Naive B cell (primary cell): ENCODE results near the gene ZNF746. TPM values are rescaled to one million over a fixed set of nuclear protein-coding genes. Genes with fewer than 3 reads are reported as not detected.

ENCODE experiments used
- ATAC-seq, 2 donors: fragments of 150-1000 bp; cut with Tn5 transposase; 2 replicates each; pipeline ENCODE4 v1.10.0; 2021; ENCODE audit warnings: low read depth in 2 of 2, mild to moderate bottlenecking in 2 of 2, moderate library complexity in 2 of 2
- DNase-seq: peaks from one replicate; pipeline ENCODE4 v3.0.0; 2022
- H3K27ac Mint-ChIP-seq, 6 donors: one replicate each; pipeline ENCODE4 v1.8.0; 2020 to 2022; ENCODE audit warnings: mild to moderate bottlenecking in 6 of 6, mixed read lengths in 6 of 6, moderate library complexity in 5 of 6, inconsistent platforms in 2 of 6
- H3K27me3 Mint-ChIP-seq, 3 donors: one replicate each; pipeline ENCODE4 v1.8.0; 2021 to 2022; ENCODE audit warnings: mixed read lengths in 3 of 3, mild to moderate bottlenecking in 1 of 3
- H3K36me3 Mint-ChIP-seq, 2 donors: one replicate each; pipeline ENCODE4 v1.8.0; 2020 to 2022; ENCODE audit warnings: mixed read lengths in 2 of 2, inconsistent platforms in 1 of 2, mild to moderate bottlenecking in 1 of 2
- H3K4me1 Mint-ChIP-seq, 3 donors: one replicate each; pipeline ENCODE4 v1.8.0; 2020 to 2022; ENCODE audit warnings: mixed read lengths in 3 of 3, inconsistent platforms in 1 of 3, mild to moderate bottlenecking in 1 of 3, moderate library complexity in 1 of 3
- H3K4me3 Mint-ChIP-seq, 8 donors: one replicate each; pipeline ENCODE4 v1.8.0; 2020 to 2022; ENCODE audit warnings: mild to moderate bottlenecking in 8 of 8, mixed read lengths in 8 of 8, moderate library complexity in 8 of 8, inconsistent platforms in 2 of 8
- H3K9me3 Mint-ChIP-seq, 7 donors: one replicate each; pipeline ENCODE4 v1.8.0; 2020 to 2022; ENCODE audit warnings: mixed read lengths in 7 of 7, mild to moderate bottlenecking in 5 of 7, inconsistent platforms in 2 of 7, moderate library complexity in 1 of 7
- polyA plus RNA-seq, 6 donors: library from polyadenylated mRNA; unstranded; fragments of 300-500 nt; fragmentation: Illumina TruSeq; gene quantifications; one replicate each; pipeline ENCODE4 v1.2.3, GENCODE V29; 2021; ENCODE audit warnings: low read depth in 6 of 6

The ZNF746 gene
- polyA plus RNA-seq, 6 donors from 2014 or later, result 0.20 to 13.1 (median 9.6) TPM

- Mint-ChIP-seq H3K27ac (peak overlapping the region in 2 of 6 donors; percentile 12 to 13), H3K27me3 (peaks cover 16 to 28% (median 22%) of the 10 kb centered on the region in 3 donors), H3K9me3 (peaks cover 0 to 7% (median 0%) of the 10 kb centered on the region in 7 donors), H3K36me3 (no peaks in the 10 kb centered on the region), H3K4me1 (peaks cover 17 to 25% (median 22%) of the 10 kb centered on the region in 3 donors), H3K4me3 (peak overlapping the region; percentile 20 to 84 (median 44))
- ATAC-seq (no peak), DNase-seq (no peak)
Measured at GRCh38 chr7:149462101-149462520, 35.5 kb downstream of the ZNF746 start.

GRCh38 chr7:149460493-149461277 is 36.9 kb downstream of the ZNF746 start, which contains the start of gene ZNF777:
Gene ZNF777, minus strand, starts transcription at chr7:149461062. Its CDS starts 5,040 bp downstream, at chr7:149456022.
- Mint-ChIP-seq H3K9me3 (peaks cover 0 to 2% (median 0%) of the 10 kb centered on the region in 7 donors), H3K27me3 (peaks cover 7 to 20% (median 14%) of the 10 kb centered on the region in 3 donors)

GRCh38 chr7:149459540-149460452 is 37.8 kb downstream of the ZNF746 start:
- H3K4me3 Mint-ChIP-seq, result peak overlapping the region in 2 of 8 donors; percentile 80 to 84
- peaks cover 2 to 8% of the 10 kb centered on the region in 2 donors for H3K36me3 Mint-ChIP-seq
- ATAC-seq, result peak; percentile 30 to 32
- peaks cover 6 to 14% (median 9%) of the 10 kb centered on the region in 3 donors for H3K27me3 Mint-ChIP-seq
- H3K9me3 Mint-ChIP-seq, result no peaks in the 10 kb centered on the region
- DNase-seq, result no peak
- no peak overlapping the region for H3K27ac Mint-ChIP-seq
- peaks cover 28 to 31% (median 30%) of the 10 kb centered on the region in 3 donors for H3K4me1 Mint-ChIP-seq

More at GRCh38 chr7:149460493-149461277, 36.9 kb downstream of the ZNF746 start, which contains the start of gene ZNF777:
- DNase-seq (peak; percentile 76), ATAC-seq (peak; percentile 97)
- peak within 1 kb of the TSS in 5 of 6 donors; percentile 8 to 83 (median 27) for H3K27ac Mint-ChIP-seq
- H3K4me1 Mint-ChIP-seq, result peaks cover 28 to 31% (median 30%) of the 10 kb centered on the region in 3 donors
- peak within 1 kb of the TSS; percentile 80 to 95 (median 88) for H3K4me3 Mint-ChIP-seq
- no peaks in the 10 kb centered on the region for H3K36me3 Mint-ChIP-seq

GRCh38 chr7:149459201-149459539 is 38.4 kb downstream of the ZNF746 start:
- Mint-ChIP-seq H3K9me3 (no peaks in the 10 kb centered on the region), H3K4me3 (peak overlapping the region; percentile 62 to 94 (median 82)), H3K4me1 (peaks cover 28 to 31% (median 30%) of the 10 kb centered on the region in 3 donors), H3K27ac (peak overlapping the region; percentile 33 to 70 (median 44)), H3K27me3 (peaks cover 0 to 9% (median 8%) of the 10 kb centered on the region in 3 donors), H3K36me3 (peaks cover 6 to 14% of the 10 kb centered on the region in 2 donors)
- DNase-seq (no peak), ATAC-seq (no peak)

GRCh38 chr7:149458235-149458634 is 39.4 kb downstream of the ZNF746 start:
- H3K27ac Mint-ChIP-seq, result peak overlapping the region in 2 of 6 donors; percentile 34 to 47
- H3K27me3 Mint-ChIP-seq, result peaks cover 0 to 9% (median 6%) of the 10 kb centered on the region in 3 donors
- H3K4me3 Mint-ChIP-seq, result peak overlapping the region; percentile 62 to 94 (median 82)
- peaks cover 6 to 18% of the 10 kb centered on the region in 2 donors for H3K36me3 Mint-ChIP-seq
- ATAC-seq (no peak), DNase-seq (no peak)
- peaks cover 28 to 31% (median 30%) of the 10 kb centered on the region in 3 donors for H3K4me1 Mint-ChIP-seq
- no peaks in the 10 kb centered on the region for H3K9me3 Mint-ChIP-seq

GRCh38 chr7:149457766-149458165 is 39.8 kb downstream of the ZNF746 start:
- peaks cover 28 to 31% (median 30%) of the 10 kb centered on the region in 3 donors for H3K4me1 Mint-ChIP-seq
- DNase-seq (no peak), ATAC-seq (no peak)
- H3K9me3 Mint-ChIP-seq, result no peaks in the 10 kb centered on the region
- peaks cover 0 to 9% (median 6%) of the 10 kb centered on the region in 3 donors for H3K27me3 Mint-ChIP-seq
- peak overlapping the region in 5 of 8 donors; percentile 62 to 94 (median 72) for H3K4me3 Mint-ChIP-seq
- H3K36me3 Mint-ChIP-seq, result peaks cover 6 to 18% of the 10 kb centered on the region in 2 donors
- peak overlapping the region in 1 of 6 donors; percentile 26 for H3K27ac Mint-ChIP-seq

GRCh38 chr7:149456506-149457421 is 40.8 kb downstream of the ZNF746 start:
- DNase-seq (no peak), ATAC-seq (no peak)
- peak overlapping the region in 1 of 6 donors; percentile 1 for H3K27ac Mint-ChIP-seq
- H3K9me3 Mint-ChIP-seq, result no peaks in the 10 kb centered on the region
- peaks cover 6 to 18% of the 10 kb centered on the region in 2 donors for H3K36me3 Mint-ChIP-seq
- H3K4me3 Mint-ChIP-seq, result peak overlapping the region in 3 of 8 donors; percentile 9 to 73 (median 42)
- peaks cover 0 to 4% (median 0%) of the 10 kb centered on the region in 3 donors for H3K27me3 Mint-ChIP-seq
- peaks cover 27 to 30% (median 28%) of the 10 kb centered on the region in 3 donors for H3K4me1 Mint-ChIP-seq

- Mint-ChIP-seq H3K27ac (peak overlapping the region in 2 of 6 donors; percentile 39 to 72), H3K36me3 (peaks cover 12 to 24% of the 10 kb centered on the region in 2 donors), H3K9me3 (no peaks in the 10 kb centered on the region), H3K4me3 (peak overlapping the region in 1 of 8 donors; percentile 44), H3K4me1 (peaks cover 22 to 24% (median 22%) of the 10 kb centered on the region in 3 donors), H3K27me3 (no peaks in the 10 kb centered on the region)
- ATAC-seq (no peak), DNase-seq (no peak)
Measured at GRCh38 chr7:149455175-149455950, 42.2 kb downstream of the ZNF746 start.

GRCh38 chr7:149454750-149455149 is 42.9 kb downstream of the ZNF746 start:
- Mint-ChIP-seq H3K27ac (no peak overlapping the region), H3K4me3 (no peak overlapping the region), H3K36me3 (peaks cover 13 to 26% of the 10 kb centered on the region in 2 donors), H3K9me3 (no peaks in the 10 kb centered on the region), H3K27me3 (no peaks in the 10 kb centered on the region), H3K4me1 (peaks cover 22 to 24% (median 24%) of the 10 kb centered on the region in 3 donors)
- DNase-seq (no peak), ATAC-seq (no peak)

- Mint-ChIP-seq H3K27ac (no peak overlapping the region), H3K27me3 (no peaks in the 10 kb centered on the region), H3K9me3 (no peaks in the 10 kb centered on the region), H3K4me1 (peaks cover 22 to 26% (median 23%) of the 10 kb centered on the region in 3 donors), H3K4me3 (no peak overlapping the region), H3K36me3 (peaks cover 18 to 33% of the 10 kb centered on the region in 2 donors)
- DNase-seq (no peak), ATAC-seq (no peak)
Measured at GRCh38 chr7:149454006-149454405, 43.6 kb downstream of the ZNF746 start.

GRCh38 chr7:149450821-149451220 is 46.8 kb downstream of the ZNF746 start:
- no peaks in the 10 kb centered on the region for H3K9me3 Mint-ChIP-seq
- H3K4me3 Mint-ChIP-seq, result no peak overlapping the region
- peaks cover 0 to 6% (median 5%) of the 10 kb centered on the region in 3 donors for H3K4me1 Mint-ChIP-seq
- no peak overlapping the region for H3K27ac Mint-ChIP-seq
- H3K27me3 Mint-ChIP-seq, result no peaks in the 10 kb centered on the region
- no peak for ATAC-seq
- DNase-seq, result no peak
- peaks cover 27 to 48% of the 10 kb centered on the region in 2 donors for H3K36me3 Mint-ChIP-seq
